A673 (cell line): ENCODE measurements around the gene ZYG11B. TPM values are rescaled to one million over a fixed set of nuclear protein-coding genes. Genes with fewer than 3 reads are reported as not detected.
"Not testable (repeated sequence)": the region's sequence is repeated elsewhere in the genome, so short reads cannot be mapped to it uniquely, and the experiment has no call there.

ENCODE experiments used
- BruUV-seq: library from RNA; stranded (reverse); fragments of 400-500 nt; replicated peaks from 2 replicates; lab custom pipeline; 2021; lab: Mats Ljungman, UMichigan
- CTCF ChIA-PET: fragments of 300-600 bp; sonication (Branson Sonifier 250); formaldehyde crosslinking; loops from one replicate; lab custom pipeline; 2022; ENCODE audit warnings: antibody characterized with exemption; lab: Charles Lee
- POLR2A ChIA-PET: fragments of 300-600 bp; sonication (Branson Sonifier 250); formaldehyde crosslinking; loops from one replicate; lab custom pipeline; 2022; ENCODE audit warnings: antibody characterized with exemption; ENCODE audit not compliant: low non-redundant PET; lab: Charles Lee
- DNase-seq: peaks from one replicate; pipeline ENCODE4 v3.0.0-alpha.2; 2015; ENCODE audit warnings: low spot score
- H3K27ac ChIP-seq: fragments of 200-600 bp; sonication (generic); 2 replicates; pipeline ENCODE4 v1.5.1; 2016; ENCODE audit warnings: mixed run types, low read depth, mild to moderate bottlenecking, mixed read lengths, antibody characterized with exemption, low read length; ENCODE audit not compliant: poor library complexity, severe bottlenecking
- H3K27me3 ChIP-seq: fragments of 200-600 bp; sonication (generic); replicated peaks from 2 replicates; pipeline ENCODE4 v1.6.1; 2017; ENCODE audit warnings: mixed run types, low read depth, mild to moderate bottlenecking, mixed read lengths, antibody characterized with exemption, low read length; ENCODE audit not compliant: insufficient read depth, poor library complexity
- H3K36me3 ChIP-seq: fragments of 200-600 bp; sonication (generic); 2 replicates; pipeline ENCODE4 v1.6.1; 2016; ENCODE audit warnings: mixed run types, mild to moderate bottlenecking, mixed read lengths, antibody characterized with exemption, low read length; ENCODE audit not compliant: insufficient read depth, poor library complexity, severe bottlenecking
- H3K4me1 ChIP-seq: fragments of 200-600 bp; sonication (generic); 2 replicates; pipeline ENCODE4 v1.6.1; 2017; ENCODE audit warnings: mixed run types, mild to moderate bottlenecking, mixed read lengths, antibody characterized with exemption, low read length; ENCODE audit not compliant: insufficient read depth, poor library complexity, severe bottlenecking
- H3K4me3 ChIP-seq: fragments of 200-600 bp; sonication (generic); 2 replicates; pipeline ENCODE4 v1.5.1; 2016; ENCODE audit warnings: low read depth, mixed run types, mild to moderate bottlenecking, mixed read lengths, low read length; ENCODE audit not compliant: poor library complexity, severe bottlenecking
- H3K9me3 ChIP-seq: fragments of 200-600 bp; sonication (generic); 2 replicates; pipeline ENCODE4 v1.6.1; 2016; ENCODE audit warnings: mixed run types, low read depth, mild to moderate bottlenecking, mixed read lengths, antibody characterized with exemption, low read length; ENCODE audit not compliant: poor library complexity, severe bottlenecking
- EZH2 ChIP-seq: fragments of 200-600 bp; sonication (generic); IDR thresholded peaks from 2 replicates; pipeline ENCODE4 v1.6.1; 2017; ENCODE audit warnings: borderline replicate concordance, low read depth, mild to moderate bottlenecking, mixed read lengths, antibody characterized with exemption, low read length; ENCODE audit not compliant: poor library complexity, severe bottlenecking
- intact Hi-C: fragments of 100-400 bp; cut with micrococcal nuclease; formaldehyde crosslinking; loops from one replicate; pipeline ENCODE4 v1.10.0; 2022; ENCODE audit not compliant: unreplicated experiment
- total RNA-seq: library from RNA; stranded (reverse); gene quantifications from 2 replicates; pipeline ENCODE4 v1.2.3, GENCODE V29; 2021
- TF ChIP-seq, protein P1 (sequence below): fragments of 300-800, 200-600 bp; sonication (generic); conservative IDR thresholded peaks from 2 replicates; pipeline ENCODE4 v1.5.1; 2017; ENCODE audit warnings: low read depth, mild to moderate bottlenecking, antibody characterized with exemption, low read length, moderate library complexity, mixed read lengths

The ZYG11B gene
- total RNA-seq, 1 experiment from 2014 or later: 23.1 TPM

DNA sequence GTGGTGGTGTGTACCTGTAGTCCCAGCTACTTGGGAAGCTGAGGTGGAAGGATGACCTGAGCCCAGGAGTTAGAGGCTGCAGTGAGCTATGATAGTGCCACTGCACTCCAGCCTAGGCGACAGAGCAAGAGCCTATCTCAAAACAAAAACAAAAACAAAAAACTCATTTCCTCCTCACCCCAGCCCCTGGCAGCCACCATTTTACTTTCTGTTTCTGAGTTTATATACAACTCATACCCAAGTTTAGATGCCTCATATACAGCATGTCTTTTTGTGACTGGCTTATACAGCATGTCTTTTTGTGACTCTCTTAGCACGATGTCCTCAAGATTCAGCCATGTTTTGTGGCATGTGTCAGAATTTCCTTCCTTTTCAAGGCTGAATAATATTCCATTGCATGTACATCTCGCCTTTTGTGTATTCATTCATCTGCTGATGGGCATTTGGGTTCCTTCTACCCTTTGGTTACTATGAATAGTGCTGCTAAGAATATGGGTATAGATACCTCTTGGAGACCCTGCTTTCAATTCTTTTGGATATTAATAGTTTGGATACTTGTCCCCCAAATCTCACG lies 42.8 kb upstream of the ZYG11B start:
- no peaks in the 10 kb centered on the region for H3K27me3 ChIP-seq
- POLR2A ChIA-PET: no interaction called here
- H3K36me3 ChIP-seq: peaks cover 28% of the 10 kb centered on the region
- CTCF ChIA-PET: no interaction called here
- intact Hi-C loops: loop anchor here (10.0 kb wide), 1 partner anchor 319 kb away; the partner anchor contains the start of gene CC2D1B
- H3K4me3 ChIP-seq: no peak overlapping the region
- H3K27ac ChIP-seq: no peak overlapping the region
- H3K9me3 ChIP-seq: no peaks in the 10 kb centered on the region
- no peak for TF ChIP-seq EZH2
- TF ChIP-seq, protein P1, sequence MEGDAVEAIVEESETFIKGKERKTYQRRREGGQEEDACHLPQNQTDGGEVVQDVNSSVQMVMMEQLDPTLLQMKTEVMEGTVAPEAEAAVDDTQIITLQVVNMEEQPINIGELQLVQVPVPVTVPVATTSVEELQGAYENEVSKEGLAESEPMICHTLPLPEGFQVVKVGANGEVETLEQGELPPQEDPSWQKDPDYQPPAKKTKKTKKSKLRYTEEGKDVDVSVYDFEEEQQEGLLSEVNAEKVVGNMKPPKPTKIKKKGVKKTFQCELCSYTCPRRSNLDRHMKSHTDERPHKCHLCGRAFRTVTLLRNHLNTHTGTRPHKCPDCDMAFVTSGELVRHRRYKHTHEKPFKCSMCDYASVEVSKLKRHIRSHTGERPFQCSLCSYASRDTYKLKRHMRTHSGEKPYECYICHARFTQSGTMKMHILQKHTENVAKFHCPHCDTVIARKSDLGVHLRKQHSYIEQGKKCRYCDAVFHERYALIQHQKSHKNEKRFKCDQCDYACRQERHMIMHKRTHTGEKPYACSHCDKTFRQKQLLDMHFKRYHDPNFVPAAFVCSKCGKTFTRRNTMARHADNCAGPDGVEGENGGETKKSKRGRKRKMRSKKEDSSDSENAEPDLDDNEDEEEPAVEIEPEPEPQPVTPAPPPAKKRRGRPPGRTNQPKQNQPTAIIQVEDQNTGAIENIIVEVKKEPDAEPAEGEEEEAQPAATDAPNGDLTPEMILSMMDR: no peak
- no peaks in the 10 kb centered on the region for H3K4me1 ChIP-seq
- no TSS peak for BruUV-seq
- no peak for DNase-seq

DNA sequence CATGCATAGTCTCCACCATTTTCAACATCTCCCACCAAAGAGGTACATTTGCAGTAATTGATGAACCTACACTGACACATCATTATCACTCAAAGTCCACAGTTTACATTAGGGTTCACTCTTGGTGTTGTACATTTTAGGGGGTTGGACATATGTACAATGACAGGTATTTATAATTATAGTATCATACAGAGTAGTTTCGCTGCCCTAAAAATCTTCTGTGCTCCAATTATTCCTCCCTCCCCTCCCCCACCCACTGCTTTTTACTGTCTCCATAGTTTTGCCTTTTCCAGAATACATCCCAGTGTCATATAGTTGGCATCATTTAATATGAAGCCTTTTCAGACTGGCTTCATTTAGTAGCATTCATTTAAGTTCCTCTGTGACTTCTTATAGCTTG lies 41.7 kb upstream of the ZYG11B start:
- no peaks in the 10 kb centered on the region for H3K27me3 ChIP-seq
- no TSS peak for BruUV-seq
- H3K4me3 ChIP-seq: no peak overlapping the region
- DNase-seq: no peak
- TF ChIP-seq, protein P1: no peak
- TF ChIP-seq EZH2: no peak
- H3K9me3 ChIP-seq: no peaks in the 10 kb centered on the region
- CTCF ChIA-PET: no interaction called here
- peaks cover 32% of the 10 kb centered on the region for H3K36me3 ChIP-seq
- H3K4me1 ChIP-seq: no peaks in the 10 kb centered on the region
- intact Hi-C loops: loop anchor here (10.0 kb wide), 1 partner anchor 320 kb away; the partner anchor contains the start of gene CC2D1B
- POLR2A ChIA-PET: interaction anchor here (0.7 kb wide), 1 partner anchor 427 kb away, joined by 25 read pairs; no protein-coding TSS in a partner anchor
- no peak overlapping the region for H3K27ac ChIP-seq

DNA sequence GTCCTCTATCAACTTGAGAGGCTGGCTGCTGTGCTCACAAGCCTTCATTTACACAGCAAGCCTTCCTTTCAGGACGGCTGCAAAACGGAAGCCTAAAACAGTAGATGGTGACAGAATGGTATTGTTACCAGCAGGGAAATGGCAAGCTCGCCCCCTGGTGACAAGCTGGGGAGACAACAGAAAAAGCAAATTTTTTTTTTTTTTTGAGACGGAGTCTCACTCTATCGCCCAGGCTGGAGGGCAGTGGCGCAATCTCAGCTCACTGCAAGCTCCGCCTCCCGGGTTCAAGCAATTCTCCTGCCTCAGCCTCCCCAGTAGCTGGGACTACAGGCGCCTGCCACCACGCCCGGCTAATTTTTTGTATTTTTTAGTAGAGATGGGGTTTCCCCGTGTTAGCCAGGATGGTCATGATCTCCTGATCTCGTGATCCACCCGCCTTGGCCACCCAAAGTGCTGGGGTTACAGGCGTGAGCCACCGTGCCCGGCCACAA lies 39.9 kb upstream of the ZYG11B start:
- BruUV-seq, H3K27ac ChIP-seq, H3K9me3 ChIP-seq, H3K27me3 ChIP-seq, H3K4me1 ChIP-seq, POLR2A ChIA-PET, H3K4me3 ChIP-seq: not testable (repeated sequence)
- intact Hi-C loops: loop anchor here (1.0 to 10.0 kb wide), 3 partner anchors 283 to 559 kb away; partner anchors contain the start of gene CC2D1B
- CTCF ChIA-PET: interaction anchor here (0.6 to 0.8 kb wide), 6 partner anchors 134 to 494 kb away, joined by 3 to 14 read pairs (median 4); partner anchors contain the start of genes ORC1, PRPF38A and TUT4
- TF ChIP-seq, protein P1: peak; percentile 78
- peak; percentile 85 for DNase-seq
- H3K36me3 ChIP-seq: peaks cover 37% of the 10 kb centered on the region
